Karpas-422 (cell line): ENCODE measurements around the gene ERG. TPM values are rescaled to one million over a fixed set of nuclear protein-coding genes. Genes with fewer than 3 reads are reported as not detected.

Source experiments
- DNase-seq: peaks from one replicate; pipeline ENCODE4 v3.0.0-alpha.2; 2015
- H2AFZ ChIP-seq: fragments of 200-600 bp; sonication (generic); 2 replicates; pipeline ENCODE4 v1.6.1; 2014; ENCODE audit warnings: antibody characterized with exemption, low read length, mixed read lengths
- H3K27ac ChIP-seq: fragments of 200-600 bp; sonication (generic); 2 replicates; pipeline ENCODE4 v1.5.1; 2014; ENCODE audit warnings: mild to moderate bottlenecking, low read length, moderate library complexity
- H3K27me3 ChIP-seq: fragments of 200-600 bp; sonication (generic); 2 replicates; pipeline ENCODE4 v1.6.1; 2014; ENCODE audit warnings: low read length, mixed read lengths
- H3K36me3 ChIP-seq: fragments of 200-600 bp; sonication (generic); 2 replicates; pipeline ENCODE4 v1.6.1; 2014; ENCODE audit warnings: low read length, mixed read lengths; ENCODE audit not compliant: insufficient read depth
- H3K4me1 ChIP-seq: fragments of 200-600 bp; sonication (generic); 2 replicates; pipeline ENCODE4 v1.6.1; 2014; ENCODE audit warnings: mild to moderate bottlenecking, low read length, mixed read lengths
- H3K4me2 ChIP-seq: fragments of 200-600 bp; sonication (generic); 2 replicates; pipeline ENCODE4 v1.6.1; 2014; ENCODE audit warnings: low read length, low read depth, mild to moderate bottlenecking; ENCODE audit not compliant: poor library complexity, severe bottlenecking
- H3K4me3 ChIP-seq: fragments of 200-600 bp; sonication (generic); 2 replicates; pipeline ENCODE4 v1.5.1; 2014; ENCODE audit warnings: mild to moderate bottlenecking, antibody characterized with exemption, low read length, mixed read lengths
- H3K79me2 ChIP-seq: fragments of 200-600 bp; sonication (generic); 2 replicates; pipeline ENCODE4 v1.6.1; 2014; ENCODE audit warnings: mild to moderate bottlenecking, low read length, mixed read lengths
- H3K9ac ChIP-seq: fragments of 200-600 bp; sonication (generic); 2 replicates; pipeline ENCODE4 v1.6.0; 2014; ENCODE audit warnings: low read length
- H3K9me2 ChIP-seq: fragments of 200-600 bp; sonication (generic), shearing (Covaris generic); replicated peaks from 2 replicates; pipeline ENCODE4 v1.6.0; 2014; ENCODE audit warnings: mild to moderate bottlenecking, low read length, moderate library complexity; ENCODE audit not compliant: insufficient read depth
- H3K9me3 ChIP-seq: fragments of 300-700, 200-600 bp; sonication (generic); 2 replicates; pipeline ENCODE4 v1.6.1; 2014; ENCODE audit warnings: low read length, mixed read lengths
- H4K20me1 ChIP-seq: fragments of 200-600 bp; sonication (generic); 2 replicates; pipeline ENCODE4 v1.6.1; 2014; ENCODE audit warnings: mild to moderate bottlenecking, antibody characterized with exemption, low read length, low read depth; ENCODE audit not compliant: insufficient read depth
- total RNA-seq: library from RNA; depleted of rRNA; stranded (reverse); fragments of >200 nt; shearing (Covaris generic); gene quantifications from 2 replicates; pipeline ENCODE4 v1.2.3, GENCODE V29; 2014; ENCODE audit warnings: low replicate concordance

The ERG gene
- total RNA-seq, 1 experiment from 2014 or later: not detected

- H2AFZ ChIP-seq: no peak overlapping the region
Observed at GRCh38 chr21:38401191-38401926, 96.9 kb downstream of the ERG start.

GRCh38 chr21:38400195-38400919 is 97.9 kb downstream of the ERG start:
- no peaks in the 10 kb centered on the region for H3K79me2 ChIP-seq

More at GRCh38 chr21:38401191-38401926, 96.9 kb downstream of the ERG start:
- Histone ChIP-seq H3K4me3 (no peak overlapping the region), H3K9ac (no peak overlapping the region), H3K9me2 (no peaks in the 10 kb centered on the region), H3K27me3 (no peaks in the 10 kb centered on the region), H4K20me1 (no peaks in the 10 kb centered on the region), H3K4me1 (no peaks in the 10 kb centered on the region), H3K9me3 (no peaks in the 10 kb centered on the region), H3K4me2 (no peak overlapping the region), H3K36me3 (no peaks in the 10 kb centered on the region), H3K27ac (no peak overlapping the region), H3K79me2 (no peaks in the 10 kb centered on the region)
- no peak for DNase-seq

GRCh38 chr21:38399103-38399502 is 99.2 kb downstream of the ERG start:
- Histone ChIP-seq H4K20me1 (no peaks in the 10 kb centered on the region), H3K27me3 (no peaks in the 10 kb centered on the region), H3K9me2 (no peaks in the 10 kb centered on the region), H3K9ac (no peak overlapping the region), H3K4me3 (no peak overlapping the region), H3K27ac (no peak overlapping the region), H3K4me2 (no peak overlapping the region), H3K4me1 (no peaks in the 10 kb centered on the region), H3K36me3 (no peaks in the 10 kb centered on the region), H3K79me2 (no peaks in the 10 kb centered on the region), H3K9me3 (no peaks in the 10 kb centered on the region), H2AFZ (no peak overlapping the region)
- no peak for DNase-seq

More at GRCh38 chr21:38400195-38400919, 97.9 kb downstream of the ERG start:
- no peak for DNase-seq
- Histone ChIP-seq H2AFZ (no peak overlapping the region), H3K27me3 (no peaks in the 10 kb centered on the region), H3K9me2 (no peaks in the 10 kb centered on the region), H3K4me2 (no peak overlapping the region), H3K36me3 (no peaks in the 10 kb centered on the region), H3K4me1 (no peaks in the 10 kb centered on the region), H3K4me3 (no peak overlapping the region), H3K27ac (no peak overlapping the region), H3K9me3 (no peaks in the 10 kb centered on the region), H4K20me1 (no peaks in the 10 kb centered on the region), H3K9ac (no peak overlapping the region)

GRCh38 chr21:38396325-38396724 is 102.0 kb downstream of the ERG start:
- H4K20me1 ChIP-seq: no peaks in the 10 kb centered on the region
- H2AFZ ChIP-seq: no peak overlapping the region
- no peak overlapping the region for H3K4me3 ChIP-seq
- no peaks in the 10 kb centered on the region for H3K9me2 ChIP-seq
- no peaks in the 10 kb centered on the region for H3K36me3 ChIP-seq
- H3K27me3 ChIP-seq: no peaks in the 10 kb centered on the region
- no peak overlapping the region for H3K9ac ChIP-seq
- H3K27ac ChIP-seq: no peak overlapping the region
- H3K4me2 ChIP-seq: no peak overlapping the region
- no peak for DNase-seq
- H3K9me3 ChIP-seq: no peaks in the 10 kb centered on the region
- H3K79me2 ChIP-seq: no peaks in the 10 kb centered on the region
- no peaks in the 10 kb centered on the region for H3K4me1 ChIP-seq

- H3K9ac ChIP-seq: no peak overlapping the region
- H3K9me3 ChIP-seq: no peaks in the 10 kb centered on the region
- no peaks in the 10 kb centered on the region for H3K36me3 ChIP-seq
- DNase-seq: no peak
- no peaks in the 10 kb centered on the region for H4K20me1 ChIP-seq
- H2AFZ ChIP-seq: no peak overlapping the region
- H3K4me1 ChIP-seq: no peaks in the 10 kb centered on the region
- H3K27ac ChIP-seq: no peak overlapping the region
- H3K4me2 ChIP-seq: no peak overlapping the region
- no peak overlapping the region for H3K4me3 ChIP-seq
- H3K79me2 ChIP-seq: no peaks in the 10 kb centered on the region
- no peaks in the 10 kb centered on the region for H3K27me3 ChIP-seq
- H3K9me2 ChIP-seq: no peaks in the 10 kb centered on the region
Observed at GRCh38 chr21:38395581-38395980, 102.7 kb downstream of the ERG start.

GRCh38 chr21:38392661-38393060 is 105.6 kb downstream of the ERG start:
- no peak overlapping the region for H3K4me2 ChIP-seq
- H3K27me3 ChIP-seq: no peaks in the 10 kb centered on the region
- no peak overlapping the region for H3K4me3 ChIP-seq
- H2AFZ ChIP-seq: no peak overlapping the region
- no peaks in the 10 kb centered on the region for H3K79me2 ChIP-seq
- H4K20me1 ChIP-seq: no peaks in the 10 kb centered on the region
- no peaks in the 10 kb centered on the region for H3K4me1 ChIP-seq
- no peaks in the 10 kb centered on the region for H3K9me3 ChIP-seq
- H3K36me3 ChIP-seq: no peaks in the 10 kb centered on the region
- H3K27ac ChIP-seq: no peak overlapping the region
- no peaks in the 10 kb centered on the region for H3K9me2 ChIP-seq
- no peak overlapping the region for H3K9ac ChIP-seq
- DNase-seq: no peak

- Histone ChIP-seq H2AFZ (no peak overlapping the region), H3K4me2 (no peak overlapping the region), H3K27me3 (no peaks in the 10 kb centered on the region), H3K36me3 (no peaks in the 10 kb centered on the region), H3K79me2 (no peaks in the 10 kb centered on the region), H3K4me1 (no peaks in the 10 kb centered on the region), H4K20me1 (no peaks in the 10 kb centered on the region), H3K9me2 (no peaks in the 10 kb centered on the region), H3K4me3 (no peak overlapping the region), H3K9ac (no peak overlapping the region), H3K9me3 (no peaks in the 10 kb centered on the region), H3K27ac (no peak overlapping the region)
- no peak for DNase-seq
Observed at GRCh38 chr21:38389896-38390295, 108.4 kb downstream of the ERG start.

GRCh38 chr21:38389354-38389676 is 109.0 kb downstream of the ERG start:
- H3K9me3 ChIP-seq: no peaks in the 10 kb centered on the region
- no peaks in the 10 kb centered on the region for H4K20me1 ChIP-seq
- H3K27ac ChIP-seq: no peak overlapping the region
- H3K79me2 ChIP-seq: no peaks in the 10 kb centered on the region
- DNase-seq: no peak
- H2AFZ ChIP-seq: no peak overlapping the region
- H3K4me2 ChIP-seq: no peak overlapping the region
- H3K36me3 ChIP-seq: no peaks in the 10 kb centered on the region
- H3K9ac ChIP-seq: no peak overlapping the region
- no peaks in the 10 kb centered on the region for H3K9me2 ChIP-seq
- H3K27me3 ChIP-seq: no peaks in the 10 kb centered on the region
- H3K4me1 ChIP-seq: no peaks in the 10 kb centered on the region
- H3K4me3 ChIP-seq: no peak overlapping the region
